ENCODE data around the gene AMIGO2.

AMIGO2 gene

GRCh38 chr12:47074757-47075156 lies 5.0 kb downstream of the AMIGO2 start:
- no peaks in the 10 kb centered on the region for H3F3A ChIP-seq (ENCODE audit: insufficient read depth)

GRCh38 chr12:47073951-47074350 lies 5.8 kb downstream of the AMIGO2 start:
- no peaks in the 10 kb centered on the region for H3K79me2 ChIP-seq (ENCODE audit: insufficient read depth, low read length)
- no peak overlapping the region for H3K4me3 ChIP-seq (ENCODE audit: insufficient read depth, low read length, poor library complexity, severe bottlenecking)
- H3K4me2 ChIP-seq (ENCODE audit: low read depth, low read length, poor library complexity, severe bottlenecking): no peak overlapping the region
- no peak overlapping the region for H3K27ac ChIP-seq (ENCODE audit: low read depth, low read length)
- no peak overlapping the region for H2AFZ ChIP-seq (ENCODE audit: low read depth, low read length, severe bottlenecking)
- TF ChIP-seq EZH2phosphoT487 (conservative IDR thresholded peaks at IDR 0.05; ENCODE audit: low read length) (no peak), CTCF (IDR thresholded peaks at IDR 0.05; ENCODE audit: insufficient read depth, low read length, poor library complexity, severe bottlenecking) (no peak)
- H3K9me3 ChIP-seq (ENCODE audit: insufficient read depth, low read length): no peaks in the 10 kb centered on the region
- H3K27me3 ChIP-seq (ENCODE audit: low read length): no peaks in the 10 kb centered on the region
- no peaks in the 10 kb centered on the region for H3K36me3 ChIP-seq (ENCODE audit: low read length)
- no peaks in the 10 kb centered on the region for H4K20me1 ChIP-seq (ENCODE audit: low read depth, low read length)
- H3K9ac ChIP-seq (ENCODE audit: low read length): no peak overlapping the region
- H3F3A ChIP-seq (ENCODE audit: insufficient read depth): no peaks in the 10 kb centered on the region
- H3K9me2 ChIP-seq (replicated peaks; ENCODE audit: insufficient read depth, low read length): no peaks in the 10 kb centered on the region

More at GRCh38 chr12:47074757-47075156, 5.0 kb downstream of the AMIGO2 start:
- Histone ChIP-seq H3K9me2 (replicated peaks; ENCODE audit: insufficient read depth, low read length) (no peaks in the 10 kb centered on the region), H3K9ac (ENCODE audit: low read length) (no peak overlapping the region), H4K20me1 (ENCODE audit: low read depth, low read length) (no peaks in the 10 kb centered on the region), H2AFZ (ENCODE audit: low read depth, low read length, severe bottlenecking) (no peak overlapping the region), H3K27me3 (ENCODE audit: low read length) (no peaks in the 10 kb centered on the region), H3K36me3 (ENCODE audit: low read length) (no peaks in the 10 kb centered on the region), H3K4me3 (ENCODE audit: insufficient read depth, low read length, poor library complexity, severe bottlenecking) (no peak overlapping the region), H3K9me3 (ENCODE audit: insufficient read depth, low read length) (no peaks in the 10 kb centered on the region), H3K4me2 (ENCODE audit: low read depth, low read length, poor library complexity, severe bottlenecking) (no peak overlapping the region), H3K79me2 (ENCODE audit: insufficient read depth, low read length) (no peaks in the 10 kb centered on the region), H3K27ac (ENCODE audit: low read depth, low read length) (no peak overlapping the region)
- TF ChIP-seq EZH2phosphoT487 (conservative IDR thresholded peaks at IDR 0.05; ENCODE audit: low read length) (no peak), CTCF (IDR thresholded peaks at IDR 0.05; ENCODE audit: insufficient read depth, low read length, poor library complexity, severe bottlenecking) (no peak)

- TF ChIP-seq CTCF (IDR thresholded peaks at IDR 0.05; ENCODE audit: insufficient read depth, low read length, poor library complexity, severe bottlenecking) (no peak), EZH2phosphoT487 (conservative IDR thresholded peaks at IDR 0.05; ENCODE audit: low read length) (no peak)
Measured at GRCh38 chr12:47071241-47071852, 8.4 kb downstream of the AMIGO2 start.

More at GRCh38 chr12:47071241-47071852, 8.4 kb downstream of the AMIGO2 start:
- H3K9me2 ChIP-seq (replicated peaks; ENCODE audit: insufficient read depth, low read length): no peaks in the 10 kb centered on the region
- no peak overlapping the region for H3K4me3 ChIP-seq (ENCODE audit: insufficient read depth, low read length, poor library complexity, severe bottlenecking)
- H3K9me3 ChIP-seq (ENCODE audit: insufficient read depth, low read length): no peaks in the 10 kb centered on the region
- no peaks in the 10 kb centered on the region for H4K20me1 ChIP-seq (ENCODE audit: low read depth, low read length)
- H3K9ac ChIP-seq (ENCODE audit: low read length): no peak overlapping the region
- H3K27me3 ChIP-seq (ENCODE audit: low read length): no peaks in the 10 kb centered on the region
- H3K36me3 ChIP-seq (ENCODE audit: low read length): no peaks in the 10 kb centered on the region
- no peak overlapping the region for H3K4me2 ChIP-seq (ENCODE audit: low read depth, low read length, poor library complexity, severe bottlenecking)
- no peaks in the 10 kb centered on the region for H3K79me2 ChIP-seq (ENCODE audit: insufficient read depth, low read length)
- no peak overlapping the region for H2AFZ ChIP-seq (ENCODE audit: low read depth, low read length, severe bottlenecking)
- no peaks in the 10 kb centered on the region for H3F3A ChIP-seq (ENCODE audit: insufficient read depth)
- no peak overlapping the region for H3K27ac ChIP-seq (ENCODE audit: low read depth, low read length)
